Adipocyte (in vitro differentiated cells): ENCODE measurements around the gene MGLL.

Experiments used
- DNase-seq: peaks from one replicate; pipeline ENCODE4 v3.0.0-alpha.2; 2015; ENCODE audit warnings: low read depth
- H3K27me3 ChIP-seq: replicated peaks from 2 replicates; pipeline ENCODE4 v1.7.0; 2013; ENCODE audit warnings: mild to moderate bottlenecking, low read length, moderate library complexity; ENCODE audit not compliant: control insufficient read depth, insufficient read depth
- H3K36me3 ChIP-seq: 2 replicates; pipeline ENCODE4 v1.7.0; 2013; ENCODE audit warnings: low read length, mild to moderate bottlenecking, moderate library complexity; ENCODE audit not compliant: control insufficient read depth, insufficient read depth, severe bottlenecking
- H3K4me1 ChIP-seq: 2 replicates; pipeline ENCODE4 v1.7.0; 2013; ENCODE audit warnings: mild to moderate bottlenecking, low read length, moderate library complexity; ENCODE audit not compliant: control insufficient read depth, insufficient read depth
- H3K4me3 ChIP-seq: 2 replicates; pipeline ENCODE4 v1.7.0; 2013; ENCODE audit warnings: mild to moderate bottlenecking, low read length, moderate library complexity
- H3K9ac ChIP-seq: 2 replicates; pipeline ENCODE4 v1.7.0; 2013; ENCODE audit warnings: mild to moderate bottlenecking, low read length, moderate library complexity
- H3K9me3 ChIP-seq: 2 replicates; pipeline ENCODE4 v1.7.0; 2013; ENCODE audit warnings: mild to moderate bottlenecking, low read length, moderate library complexity; ENCODE audit not compliant: control insufficient read depth

MGLL gene

DNA sequence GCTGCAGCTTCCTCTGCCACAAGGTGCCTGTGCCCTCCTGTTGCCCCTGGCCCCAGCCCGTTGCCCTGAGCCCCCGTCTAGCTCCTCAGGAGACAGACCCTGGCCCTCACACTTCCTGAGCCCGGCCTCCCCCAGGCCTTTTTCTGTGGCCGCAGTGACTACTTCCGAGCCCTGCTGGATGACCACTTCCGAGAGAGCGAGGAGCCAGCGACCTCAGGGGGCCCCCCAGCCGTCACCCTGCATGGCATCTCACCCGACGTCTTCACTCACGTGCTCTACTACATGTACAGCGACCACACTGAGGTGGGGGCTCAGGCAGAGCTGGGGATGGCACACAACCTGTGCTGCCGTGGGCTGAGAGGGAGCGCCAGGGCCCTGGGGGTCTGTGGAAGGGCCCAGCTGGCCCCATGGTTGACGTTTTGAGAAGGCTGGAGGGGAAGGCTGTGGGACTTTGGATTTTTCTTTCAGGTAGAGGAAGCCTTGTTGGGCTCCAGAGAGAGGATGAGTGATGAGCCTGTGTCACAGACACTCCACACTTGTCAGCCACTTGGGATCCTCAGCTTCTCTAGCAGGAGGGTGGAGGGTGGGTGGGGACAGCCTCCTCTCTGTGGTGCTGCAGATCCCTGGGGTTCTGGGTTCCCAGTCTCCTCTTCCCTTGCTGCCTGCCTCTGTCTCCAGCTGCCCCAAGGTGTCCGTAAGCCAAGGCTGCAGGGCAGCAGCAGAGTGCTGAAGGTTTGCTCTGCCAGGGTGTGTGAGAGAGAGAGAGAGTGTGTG is 144.6 kb downstream of the MGLL start:
- Histone ChIP-seq H3K9ac (no peak overlapping the region), H3K9me3 (no peaks in the 10 kb centered on the region), H3K4me3 (no peak overlapping the region), H3K27me3 (no peaks in the 10 kb centered on the region), H3K36me3 (peaks cover 5% of the 10 kb centered on the region), H3K4me1 (peaks cover 4% of the 10 kb centered on the region)
- DNase-seq: no peak

DNA sequence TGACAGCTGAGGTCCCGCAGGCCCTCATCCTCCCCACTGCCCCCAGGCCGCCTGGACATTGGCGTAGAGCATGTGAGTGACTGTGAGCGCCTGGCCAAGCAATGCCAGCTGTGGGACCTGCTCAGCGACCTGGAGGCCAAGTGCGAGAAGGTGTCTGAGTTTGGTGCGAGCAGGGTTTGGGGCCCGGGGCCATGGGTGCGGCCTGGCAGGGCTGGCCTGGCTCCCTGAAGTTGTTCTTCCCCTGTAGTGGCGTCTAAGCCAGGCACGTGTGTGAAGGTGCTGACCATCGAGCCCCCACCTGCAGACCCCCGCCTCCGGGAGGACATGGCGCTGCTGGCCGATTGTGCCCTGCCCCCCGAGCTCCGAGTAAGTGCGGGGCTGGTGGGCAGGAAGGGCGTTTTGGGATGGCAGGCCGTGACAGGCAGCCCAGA is 145.4 kb downstream of the MGLL start:
- Histone ChIP-seq H3K36me3 (peaks cover 5% of the 10 kb centered on the region), H3K27me3 (no peaks in the 10 kb centered on the region), H3K4me3 (no peak overlapping the region), H3K9ac (no peak overlapping the region), H3K4me1 (peaks cover 8% of the 10 kb centered on the region), H3K9me3 (no peaks in the 10 kb centered on the region)
- no peak for DNase-seq

DNA sequence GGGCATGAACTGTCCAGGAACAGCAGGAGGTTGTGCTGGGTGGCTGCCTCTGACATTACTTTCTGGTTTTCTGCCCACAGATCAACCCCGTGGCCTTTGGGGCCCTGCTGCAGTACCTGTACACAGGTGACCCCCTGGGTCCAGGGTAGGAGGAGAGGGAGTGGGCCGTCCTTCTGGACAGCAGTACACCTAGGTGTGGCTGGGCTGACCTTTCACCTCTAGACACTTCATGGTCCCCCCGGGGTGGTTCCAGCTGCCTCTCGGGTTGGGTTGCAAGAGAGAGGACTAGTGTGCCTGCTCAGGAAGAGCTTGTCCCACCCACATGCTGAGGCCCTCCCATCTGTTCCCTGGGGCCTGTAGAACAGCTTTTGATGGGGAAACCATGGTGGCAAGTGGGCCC is 145.9 kb downstream of the MGLL start:
- no peak for DNase-seq
- Histone ChIP-seq H3K4me3 (no peak overlapping the region), H3K9me3 (no peaks in the 10 kb centered on the region), H3K9ac (no peak overlapping the region), H3K27me3 (no peaks in the 10 kb centered on the region), H3K36me3 (peaks cover 5% of the 10 kb centered on the region), H3K4me1 (peaks cover 12% of the 10 kb centered on the region)

DNA sequence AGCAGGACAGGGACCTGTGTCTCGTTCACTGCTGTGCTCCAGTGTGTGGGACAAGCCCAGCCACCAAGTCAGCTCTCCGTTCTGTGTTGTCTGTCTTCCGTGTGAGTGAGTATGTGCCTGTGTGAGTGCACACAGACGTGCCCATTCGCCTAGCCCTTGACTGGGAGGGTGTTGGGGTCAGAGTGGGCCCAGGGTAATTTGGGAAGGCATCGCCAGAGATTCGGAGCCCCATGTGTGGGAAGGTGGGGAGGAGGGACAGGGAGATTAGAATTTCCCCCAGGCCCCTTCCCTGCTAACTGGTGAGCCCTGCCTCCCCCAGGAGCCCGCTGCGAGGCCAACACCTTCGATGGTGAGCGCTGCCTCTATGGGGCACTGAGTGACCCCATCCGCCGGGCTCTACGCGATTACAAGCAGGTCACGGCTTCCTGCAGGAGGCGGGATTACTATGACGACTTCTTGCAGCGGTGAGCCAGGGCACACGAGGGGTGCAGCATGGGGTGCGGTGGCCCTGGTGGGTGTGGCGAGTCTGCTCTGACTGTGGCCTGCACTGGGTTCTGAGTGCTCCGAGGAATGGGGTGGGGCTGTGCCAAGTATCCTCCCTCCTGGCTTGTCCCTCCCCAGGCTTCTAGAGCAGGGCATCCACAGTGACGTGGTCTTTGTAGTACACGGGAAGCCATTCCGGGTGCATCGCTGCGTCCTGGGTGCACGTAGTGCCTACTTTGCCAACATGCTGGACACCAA is 146.5 kb downstream of the MGLL start:
- Histone ChIP-seq H3K9ac (no peak overlapping the region), H3K4me3 (no peak overlapping the region), H3K9me3 (no peaks in the 10 kb centered on the region), H3K4me1 (peaks cover 12% of the 10 kb centered on the region), H3K27me3 (no peaks in the 10 kb centered on the region), H3K36me3 (peaks cover 5% of the 10 kb centered on the region)
- no peak for DNase-seq

DNA sequence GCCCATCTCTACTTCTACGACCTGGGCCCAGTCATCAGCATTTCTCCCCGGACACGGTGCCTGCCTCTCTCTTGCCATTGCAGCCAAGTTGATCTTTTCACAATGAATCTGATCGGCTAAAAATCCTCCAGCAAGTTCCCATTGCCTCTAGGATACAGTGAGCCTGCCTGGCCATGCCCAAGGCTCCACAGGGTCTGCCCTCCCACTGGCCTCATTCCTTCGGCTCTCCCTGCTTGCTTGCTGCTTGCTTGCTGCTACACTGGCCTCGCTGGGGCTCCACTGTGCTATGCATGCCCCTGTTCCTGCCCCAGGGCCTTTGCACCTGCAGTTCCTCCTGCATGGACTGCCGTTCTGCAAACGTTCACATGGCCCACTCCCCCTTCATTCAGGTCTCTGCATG is 147.5 kb downstream of the MGLL start:
- Histone ChIP-seq H3K27me3 (no peaks in the 10 kb centered on the region), H3K36me3 (no peaks in the 10 kb centered on the region), H3K4me3 (no peak overlapping the region), H3K9ac (no peak overlapping the region), H3K4me1 (peaks cover 12% of the 10 kb centered on the region), H3K9me3 (no peaks in the 10 kb centered on the region)
- DNase-seq: no peak

DNA sequence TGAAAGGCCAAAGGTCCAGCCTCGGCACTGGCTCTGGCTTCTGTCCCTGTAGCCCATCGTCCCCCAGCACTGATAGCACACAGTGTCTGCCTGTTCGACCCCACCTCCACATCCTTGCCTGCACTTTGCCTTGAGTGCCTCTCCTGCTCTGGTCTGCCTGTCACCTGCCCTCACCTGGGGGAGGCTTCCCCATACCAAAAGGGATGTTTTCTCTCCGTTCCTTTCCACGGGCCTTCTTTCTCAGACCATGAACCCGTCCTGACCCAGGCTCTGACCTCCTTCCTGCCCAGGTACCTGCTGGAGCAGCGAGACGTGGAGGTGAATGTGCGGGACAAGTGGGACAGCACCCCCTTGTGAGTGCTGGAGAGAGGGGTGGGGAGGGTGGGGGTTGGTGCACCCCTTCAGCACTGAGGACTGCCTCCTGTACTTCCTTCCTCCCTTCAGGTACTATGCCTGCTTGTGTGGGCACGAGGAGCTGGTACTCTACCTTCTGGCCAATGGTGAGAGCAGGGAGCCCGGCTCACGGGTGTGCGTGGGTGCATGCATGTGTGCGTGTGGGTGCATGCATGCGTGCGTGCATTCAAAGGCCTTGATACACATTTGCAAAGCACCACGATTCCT is 148.1 kb downstream of the MGLL start:
- H3K4me3 ChIP-seq: no peak overlapping the region
- H3K27me3 ChIP-seq: no peaks in the 10 kb centered on the region
- H3K36me3 ChIP-seq: no peaks in the 10 kb centered on the region
- no peak for DNase-seq
- H3K9ac ChIP-seq: no peak overlapping the region
- H3K4me1 ChIP-seq: peaks cover 12% of the 10 kb centered on the region
- H3K9me3 ChIP-seq: no peaks in the 10 kb centered on the region

DNA sequence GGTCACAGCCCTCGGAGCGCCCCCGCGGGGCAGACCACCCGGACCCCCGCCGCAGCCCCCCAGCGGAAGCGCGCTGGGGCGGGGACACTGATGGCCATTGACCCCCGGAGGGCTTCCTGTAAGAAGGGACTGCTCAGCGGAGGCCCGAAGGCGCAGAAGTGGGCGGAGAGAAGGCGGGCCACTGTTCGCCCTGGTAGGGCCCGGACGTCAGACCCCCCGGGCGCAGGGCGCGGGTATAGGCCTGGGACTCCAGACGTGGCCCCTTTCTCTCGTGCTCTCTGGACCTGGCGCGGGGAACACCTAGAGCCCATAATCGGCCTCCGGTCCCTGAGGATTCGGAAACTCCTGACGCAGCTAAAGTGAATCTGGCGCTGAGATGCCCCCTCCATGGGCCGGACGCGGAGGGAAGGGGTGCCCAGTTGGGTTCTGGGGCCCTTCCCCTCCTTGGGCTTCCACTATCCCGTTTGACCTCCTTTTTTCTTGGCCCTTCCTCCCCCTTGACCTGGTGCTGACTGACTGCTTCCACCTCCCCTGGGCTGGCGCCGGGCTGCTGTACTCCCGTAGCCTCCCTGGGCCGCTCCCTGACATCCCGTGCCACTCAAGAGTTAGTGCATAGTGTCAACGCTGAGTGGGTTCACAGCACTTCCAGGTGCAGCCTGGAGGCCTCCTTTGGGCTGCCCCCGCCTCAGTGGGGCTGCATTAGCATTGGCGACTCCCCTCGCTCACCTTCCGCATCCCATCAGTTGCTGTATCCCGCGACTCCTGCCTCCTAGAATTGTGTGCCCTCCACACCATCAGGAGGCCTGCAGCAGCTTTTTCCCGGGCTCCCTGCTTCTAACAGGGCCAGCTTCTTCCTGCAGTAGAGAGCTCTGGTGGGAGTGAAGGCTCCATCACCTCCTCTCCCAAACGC is 148.9 kb downstream of the MGLL start:
- peak; percentile 71 for DNase-seq
- H3K9ac ChIP-seq: peak overlapping the region; percentile 87
- H3K4me1 ChIP-seq: peaks cover 12% of the 10 kb centered on the region
- H3K27me3 ChIP-seq: no peaks in the 10 kb centered on the region
- no peaks in the 10 kb centered on the region for H3K36me3 ChIP-seq
- no peaks in the 10 kb centered on the region for H3K9me3 ChIP-seq
- peak overlapping the region; percentile 87 for H3K4me3 ChIP-seq

DNA sequence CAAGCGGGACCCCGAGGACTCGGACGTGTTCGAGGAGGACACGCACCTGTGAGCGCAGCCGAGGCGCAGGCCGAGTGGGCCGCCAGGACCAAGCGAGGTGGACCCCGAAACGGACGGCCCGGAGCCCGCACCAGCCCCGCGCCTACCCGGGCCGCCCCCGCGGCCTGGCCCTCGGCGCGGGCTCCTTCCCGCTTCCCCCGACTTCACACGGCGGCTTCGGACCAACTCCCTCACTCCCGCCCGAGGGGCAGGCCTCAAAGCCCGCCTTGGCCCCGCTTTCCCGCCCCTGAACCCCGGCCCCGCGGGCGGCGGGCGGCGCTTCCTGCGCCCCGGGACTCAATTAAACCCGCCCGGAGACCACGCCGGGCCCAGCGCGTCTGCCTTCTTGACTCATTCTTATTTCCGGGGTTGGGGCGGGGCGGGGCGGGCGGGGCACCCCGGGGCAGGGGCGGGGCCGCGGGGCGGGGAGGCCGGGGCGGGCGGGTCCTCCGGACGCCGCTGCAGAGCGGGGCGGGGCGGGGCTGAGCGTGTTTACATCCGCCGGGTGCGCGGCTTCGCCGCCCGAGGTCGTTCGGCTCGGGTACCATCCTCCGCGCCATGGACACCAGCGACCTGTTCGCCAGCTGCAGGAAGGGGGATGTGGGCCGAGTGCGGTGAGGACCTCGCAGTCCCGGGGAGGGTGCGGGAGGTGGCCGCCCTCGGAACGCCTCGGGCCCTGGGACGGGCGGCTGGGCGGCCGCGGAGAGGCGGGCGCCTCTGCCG is 149.7 kb downstream of the MGLL start, which contains the start of gene ABTB1:
Gene ABTB1 (plus strand): TSS at position 524 of the 762 bp plus-strand sequence. CDS start 74 bp downstream, at position 598.
- no peaks in the 10 kb centered on the region for H3K9me3 ChIP-seq
- peak within 1 kb of the TSS; percentile 90 for H3K9ac ChIP-seq
- H3K4me1 ChIP-seq: peaks cover 12% of the 10 kb centered on the region
- peak; percentile 94 for DNase-seq
- H3K4me3 ChIP-seq: peak within 1 kb of the TSS; percentile 87
- no peaks in the 10 kb centered on the region for H3K27me3 ChIP-seq
- H3K36me3 ChIP-seq: no peaks in the 10 kb centered on the region

DNA sequence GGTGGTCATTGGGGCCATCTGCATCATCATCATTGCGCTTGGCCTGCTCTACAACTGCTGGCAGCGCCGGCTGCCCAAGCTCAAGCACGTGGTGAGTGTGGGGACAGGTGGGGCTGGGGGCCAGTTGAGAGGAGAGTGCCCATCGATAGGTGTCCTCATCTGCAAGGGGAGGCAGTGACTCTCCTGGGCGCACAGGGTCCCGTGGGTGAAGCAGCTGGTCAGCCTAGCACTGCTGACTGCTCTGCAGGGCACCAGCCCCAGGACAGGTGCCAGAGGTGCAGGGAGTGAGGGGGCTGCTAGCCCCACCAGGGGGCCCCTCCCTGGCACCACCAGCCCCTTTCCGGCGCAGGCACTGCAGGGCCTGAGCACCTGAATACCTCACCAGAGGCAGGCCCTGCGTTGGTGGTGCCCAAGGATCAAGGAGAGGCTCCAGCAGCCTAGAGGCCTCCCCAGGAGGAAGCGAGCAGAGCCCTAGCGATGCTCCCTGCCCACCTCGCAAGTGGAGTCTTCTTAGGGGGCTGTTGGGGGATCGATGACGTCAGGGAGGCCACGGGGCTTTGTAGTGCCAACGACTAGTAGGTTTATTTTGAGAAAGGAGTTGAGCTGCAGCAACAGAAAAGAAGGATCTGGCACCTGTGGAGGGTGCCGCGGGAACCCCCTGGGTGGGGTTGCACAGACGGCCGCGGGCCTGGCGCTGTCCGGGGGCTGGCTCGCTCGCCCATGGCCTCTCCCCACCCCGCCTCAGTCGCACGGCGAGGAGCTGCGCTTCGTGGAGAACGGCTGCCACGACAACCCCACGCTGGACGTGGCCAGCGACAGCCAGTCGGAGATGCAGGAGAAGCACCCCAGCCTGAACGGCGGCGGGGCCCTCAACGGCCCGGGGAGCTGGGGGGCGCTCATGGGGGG is 150.5 kb downstream of the MGLL start:
- Histone ChIP-seq H3K9ac (peak overlapping the region; percentile 90), H3K4me3 (peak overlapping the region; percentile 87), H3K9me3 (no peaks in the 10 kb centered on the region), H3K4me1 (peaks cover 12% of the 10 kb centered on the region), H3K36me3 (no peaks in the 10 kb centered on the region), H3K27me3 (no peaks in the 10 kb centered on the region)
- DNase-seq: no peak
